Liver (tissue), 9 donors: ENCODE data around the gene GDPD2. TPM values are rescaled to one million over a fixed set of nuclear protein-coding genes. Genes with fewer than 3 reads are reported as not detected.

Experiments
- DNase-seq: peaks from one replicate; pipeline ENCODE4 v3.0.0-alpha.2; 2017; ENCODE audit warnings: low spot score
- H3K27ac ChIP-seq, 2 donors: one replicate each; pipeline ENCODE4 v1.7.0; 2013; ENCODE audit warnings: inconsistent platforms in 2 of 2, low read length in 2 of 2, control low read depth in 1 of 2, low read depth in 1 of 2, mild to moderate bottlenecking in 1 of 2
- H3K27me3 ChIP-seq, 4 donors: one replicate each; pipeline versions ENCODE4 v1.6.1 to v1.7.0; 2013; ENCODE audit warnings: low read length in 3 of 4, inconsistent platforms in 1 of 4, mild to moderate bottlenecking in 1 of 4, moderate library complexity in 1 of 4; ENCODE audit not compliant: control insufficient read depth in 4 of 4, insufficient read depth in 4 of 4
- H3K36me3 ChIP-seq, 4 donors: one replicate each; pipeline versions ENCODE4 v1.6.1 to v1.7.0; 2013; ENCODE audit warnings: low read length in 3 of 4, mild to moderate bottlenecking in 3 of 4, low read depth in 1 of 4, moderate library complexity in 1 of 4; ENCODE audit not compliant: control insufficient read depth in 4 of 4, insufficient read depth in 3 of 4
- H3K4me1 ChIP-seq, 4 donors: one replicate each; pipeline versions ENCODE4 v1.6.1 to v1.7.0; 2013; ENCODE audit warnings: low read length in 3 of 4, mild to moderate bottlenecking in 3 of 4, moderate library complexity in 1 of 4; ENCODE audit not compliant: control insufficient read depth in 4 of 4, insufficient read depth in 4 of 4
- H3K4me3 ChIP-seq, 3 donors: one replicate each; pipeline versions ENCODE4 v1.6.1 to v1.7.0; 2013; ENCODE audit warnings: low read length in 3 of 3, control low read depth in 1 of 3, low read depth in 1 of 3, mild to moderate bottlenecking in 1 of 3
- H3K9ac ChIP-seq, 2 donors: one replicate each; pipeline ENCODE4 v1.7.0; 2013; ENCODE audit warnings: low read length in 2 of 2, mild to moderate bottlenecking in 2 of 2, moderate library complexity in 2 of 2, control low read depth in 1 of 2, low read depth in 1 of 2
- H3K9me3 ChIP-seq, 4 donors: one replicate each; pipeline versions ENCODE4 v1.6.1 to v1.7.0; 2013; ENCODE audit warnings: low read length in 3 of 4; ENCODE audit not compliant: control insufficient read depth in 4 of 4
- EGR1 ChIP-seq, 2 donors: IDR thresholded peaks; 2 replicates each; pipeline ENCODE4 v1.6.1; 2016 to 2018; ENCODE audit warnings: antibody characterized with exemption in 2 of 2, low read depth in 2 of 2
- FOXA1 ChIP-seq: IDR thresholded peaks from 2 replicates; pipeline ENCODE4 v1.6.1; 2016; ENCODE audit warnings: antibody characterized with exemption
- FOXA2 ChIP-seq: IDR thresholded peaks from 2 replicates; pipeline ENCODE4 v1.6.1; 2016; ENCODE audit warnings: antibody characterized with exemption
- HNF4A ChIP-seq, 2 donors: conservative IDR thresholded peaks; 2 replicates each; pipeline ENCODE4 v1.6.1; 2016; ENCODE audit warnings: antibody characterized with exemption in 2 of 2, mild to moderate bottlenecking in 2 of 2
- HNF4G ChIP-seq: IDR thresholded peaks from 2 replicates; pipeline ENCODE4 v1.6.1; 2016; ENCODE audit warnings: antibody characterized with exemption
- JUND ChIP-seq, 2 donors: IDR thresholded peaks; 2 replicates each; pipeline ENCODE4 v1.6.1; 2016; ENCODE audit warnings: antibody characterized with exemption in 2 of 2
- NR2F2 ChIP-seq: IDR thresholded peaks from 2 replicates; pipeline ENCODE4 v1.6.1; 2016; ENCODE audit warnings: antibody characterized with exemption
- RAD21 ChIP-seq, 2 donors: IDR thresholded peaks; 2 replicates each; pipeline ENCODE4 v1.6.1; 2016; ENCODE audit warnings: antibody characterized with exemption in 2 of 2, mild to moderate bottlenecking in 2 of 2
- RXRA ChIP-seq, 2 donors: IDR thresholded peaks; 2 replicates each; pipeline ENCODE4 v1.6.1; 2017 to 2018; ENCODE audit warnings: antibody characterized with exemption in 2 of 2, mild to moderate bottlenecking in 1 of 2
- SP1 ChIP-seq: IDR thresholded peaks from 2 replicates; pipeline ENCODE4 v1.6.1; 2018; ENCODE audit warnings: antibody characterized with exemption, mild to moderate bottlenecking
- TAF1 ChIP-seq: conservative IDR thresholded peaks from 2 replicates; pipeline ENCODE4 v1.6.1; 2016; ENCODE audit warnings: antibody characterized with exemption, mild to moderate bottlenecking
- YY1 ChIP-seq: IDR thresholded peaks from 2 replicates; pipeline ENCODE4 v1.6.1; 2016; ENCODE audit warnings: antibody characterized with exemption, mild to moderate bottlenecking
- WGBS: extraction: QIAGEN DNeasy Blood & Tissue Kit; methylation state at CpG from one replicate; pipeline ENCODE4 v1.1.7; 2013; 5-methylcytosine and 5-hydroxymethylcytosine counted together
- polyA plus RNA-seq, 2 donors: library from polyadenylated mRNA; stranded (reverse) in 1 of 2; unstranded in 1 of 2; fragments of 200-250 nt in 1 of 2; fragments of >200 nt in 1 of 2; fragmentation: Nextera tagmentation in 1 of 2; extraction: Ambion mirVana in 1 of 2; gene quantifications; one replicate each; pipeline versions ENCODE4 v1.2.1 to v1.2.3, GENCODE V29; 2013 to 2015
- total RNA-seq, 2 donors: library from RNA; depleted of rRNA; stranded (reverse); fragments of >200 nt; gene quantifications; one replicate each; pipeline ENCODE4 v1.2.3, GENCODE V29; 2014
- TF ChIP-seq, protein P1 (sequence below): fragments of 150-350 bp; IDR thresholded peaks from 2 replicates; pipeline ENCODE4 v1.5.1; 2017; ENCODE audit warnings: improper control_type of control experiment, low read depth, low read length; ENCODE audit not compliant: missing input control
- TF ChIP-seq, protein P2 (sequence below): IDR thresholded peaks from 2 replicates; pipeline ENCODE4 v1.6.1; 2016; ENCODE audit warnings: antibody characterized with exemption
- TF ChIP-seq, protein P3 (sequence below): IDR thresholded peaks from 2 replicates; pipeline ENCODE4 v1.6.1; 2016; ENCODE audit warnings: antibody characterized with exemption
- TF ChIP-seq, protein P4 (sequence below): IDR thresholded peaks from 2 replicates; pipeline ENCODE4 v1.6.1; 2016; ENCODE audit warnings: antibody characterized with exemption
- TF ChIP-seq, protein P5 (sequence below): IDR thresholded peaks from 2 replicates; pipeline ENCODE4 v1.6.1; 2016; ENCODE audit warnings: antibody characterized with exemption, mild to moderate bottlenecking
- donor health status: healthy.
- donor health status: healthy.
- donor health status: healthy.
- donor health status: healthy.
- donor health status: healthy.

The GDPD2 gene
- total and polyA plus RNA-seq, 4 donors: not detected

DNA sequence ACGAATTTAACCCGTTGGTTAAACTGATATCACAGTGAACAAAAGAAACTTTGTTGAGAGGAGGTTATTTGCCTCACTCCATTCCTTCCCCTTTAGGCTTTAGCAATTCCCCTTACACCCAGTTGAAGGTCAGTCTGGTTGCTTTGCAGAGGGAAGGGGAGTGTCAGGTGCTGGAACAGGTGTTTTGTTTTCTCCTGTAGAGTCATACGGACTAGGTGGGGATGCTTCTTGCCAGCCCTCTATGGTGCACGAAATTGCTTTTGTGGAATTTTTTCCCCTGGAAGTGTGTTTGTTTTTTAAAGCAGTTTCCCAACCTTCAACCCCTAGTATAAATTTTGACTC is 54.6 kb downstream of the GDPD2 start (continued):
- TF ChIP-seq, protein P1, sequence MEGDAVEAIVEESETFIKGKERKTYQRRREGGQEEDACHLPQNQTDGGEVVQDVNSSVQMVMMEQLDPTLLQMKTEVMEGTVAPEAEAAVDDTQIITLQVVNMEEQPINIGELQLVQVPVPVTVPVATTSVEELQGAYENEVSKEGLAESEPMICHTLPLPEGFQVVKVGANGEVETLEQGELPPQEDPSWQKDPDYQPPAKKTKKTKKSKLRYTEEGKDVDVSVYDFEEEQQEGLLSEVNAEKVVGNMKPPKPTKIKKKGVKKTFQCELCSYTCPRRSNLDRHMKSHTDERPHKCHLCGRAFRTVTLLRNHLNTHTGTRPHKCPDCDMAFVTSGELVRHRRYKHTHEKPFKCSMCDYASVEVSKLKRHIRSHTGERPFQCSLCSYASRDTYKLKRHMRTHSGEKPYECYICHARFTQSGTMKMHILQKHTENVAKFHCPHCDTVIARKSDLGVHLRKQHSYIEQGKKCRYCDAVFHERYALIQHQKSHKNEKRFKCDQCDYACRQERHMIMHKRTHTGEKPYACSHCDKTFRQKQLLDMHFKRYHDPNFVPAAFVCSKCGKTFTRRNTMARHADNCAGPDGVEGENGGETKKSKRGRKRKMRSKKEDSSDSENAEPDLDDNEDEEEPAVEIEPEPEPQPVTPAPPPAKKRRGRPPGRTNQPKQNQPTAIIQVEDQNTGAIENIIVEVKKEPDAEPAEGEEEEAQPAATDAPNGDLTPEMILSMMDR: no peak
- TF ChIP-seq NR2F2: no peak
- TF ChIP-seq, protein P2, sequence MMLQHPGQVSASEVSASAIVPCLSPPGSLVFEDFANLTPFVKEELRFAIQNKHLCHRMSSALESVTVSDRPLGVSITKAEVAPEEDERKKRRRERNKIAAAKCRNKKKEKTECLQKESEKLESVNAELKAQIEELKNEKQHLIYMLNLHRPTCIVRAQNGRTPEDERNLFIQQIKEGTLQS: no peak
- TF ChIP-seq TAF1: no peak
- TF ChIP-seq HNF4G: no peak

DNA sequence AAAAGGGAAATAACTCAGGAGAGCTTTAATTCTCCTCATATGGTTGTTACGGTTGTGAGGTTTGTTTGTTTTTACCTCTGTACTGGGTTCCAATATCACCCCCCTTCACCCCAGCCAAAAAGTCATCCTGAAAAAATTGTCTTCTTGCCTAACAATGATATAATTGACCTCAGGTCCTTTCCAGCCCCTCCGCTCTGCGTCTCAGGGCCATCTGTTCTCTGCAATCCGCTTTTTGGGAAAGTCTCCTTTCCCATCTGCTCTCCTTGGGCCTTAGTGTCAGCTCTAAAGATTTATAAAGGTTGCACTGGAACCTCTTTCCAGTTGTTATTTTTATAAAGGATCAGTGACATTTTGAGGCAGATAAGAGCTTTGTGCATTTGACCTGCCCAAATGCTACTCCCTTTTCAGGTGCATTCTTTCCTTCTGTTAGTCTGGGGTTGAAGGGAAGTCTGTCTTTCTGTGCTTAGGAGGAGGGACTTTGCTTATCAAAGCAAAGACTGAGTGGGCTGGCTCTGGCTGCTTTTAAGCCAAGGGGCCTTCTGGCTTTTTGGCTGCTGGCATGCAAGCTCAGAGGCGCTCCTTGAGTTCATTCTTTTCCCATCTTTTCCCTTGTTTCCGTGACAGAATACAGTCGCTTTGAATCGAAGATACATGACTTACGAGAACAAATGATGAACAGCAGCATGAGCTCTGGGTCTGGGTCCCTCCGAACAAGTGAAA is 55.6 kb downstream of the GDPD2 start:
- Histone ChIP-seq H3K36me3 (no peaks in the 10 kb centered on the region), H3K4me1 (no peaks in the 10 kb centered on the region), H3K9ac (no peak overlapping the region), H3K27me3 (peaks cover 0 to 4% (median 0%) of the 10 kb centered on the region in 4 donors), H3K9me3 (no peaks in the 10 kb centered on the region), H3K4me3 (no peak overlapping the region), H3K27ac (peak overlapping the region in 1 of 2 donors; percentile 38)
- WGBS: 83% methylated on average over 10 of the region's 10 CpGs
- no peak for DNase-seq
- TF ChIP-seq RAD21 (IDR thresholded peaks at IDR 0.05): no peak
- no peak for TF ChIP-seq SP1
- no peak for TF ChIP-seq EGR1 (IDR thresholded peaks at IDR 0.05; ENCODE audit: low read depth in 2 of 2)
- TF ChIP-seq, protein P2: no peak
- no peak for TF ChIP-seq TAF1

DNA sequence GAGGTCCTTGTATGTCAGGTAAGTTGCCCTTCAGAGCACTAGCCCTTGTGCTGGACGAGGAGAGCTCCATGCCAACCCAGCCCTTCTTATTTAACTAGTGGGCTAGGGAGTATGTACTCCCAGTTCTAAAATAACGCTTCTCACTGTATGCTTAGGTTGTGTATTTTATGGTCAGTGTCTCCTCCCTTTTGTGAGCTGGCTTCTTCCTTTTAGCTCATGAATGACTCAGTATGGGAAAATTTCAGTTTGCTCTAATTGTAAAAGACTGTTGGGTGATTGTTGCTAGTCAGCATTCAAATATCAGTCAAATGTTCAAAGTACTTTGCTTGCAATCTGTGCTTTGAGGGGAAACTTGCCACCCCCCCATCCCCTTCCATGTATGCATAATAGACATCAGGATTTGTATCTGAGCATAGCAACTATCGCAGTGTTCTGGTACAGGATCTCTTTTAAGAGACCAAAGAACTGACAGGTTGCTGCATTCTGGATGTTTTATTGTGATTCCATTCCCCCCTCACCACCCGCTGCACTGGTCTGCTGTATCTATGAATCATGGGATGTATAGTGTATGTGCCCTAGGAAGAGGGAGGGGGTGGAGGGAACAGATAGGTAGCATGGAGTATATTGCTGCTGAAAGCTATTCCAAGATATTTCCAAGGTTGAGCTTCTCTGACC is 56.3 kb downstream of the GDPD2 start:
- peaks cover 0 to 4% (median 0%) of the 10 kb centered on the region in 4 donors for H3K27me3 ChIP-seq
- no peak overlapping the region for H3K9ac ChIP-seq
- no peaks in the 10 kb centered on the region for H3K9me3 ChIP-seq
- no peaks in the 10 kb centered on the region for H3K36me3 ChIP-seq
- DNase-seq: no peak
- 76% methylated on average over 4 of the region's 4 CpGs for WGBS
- H3K4me1 ChIP-seq: no peaks in the 10 kb centered on the region
- peak overlapping the region in 1 of 2 donors; percentile 3 for H3K27ac ChIP-seq
- no peak overlapping the region for H3K4me3 ChIP-seq
- no peak for TF ChIP-seq YY1
- TF ChIP-seq, protein P3, sequence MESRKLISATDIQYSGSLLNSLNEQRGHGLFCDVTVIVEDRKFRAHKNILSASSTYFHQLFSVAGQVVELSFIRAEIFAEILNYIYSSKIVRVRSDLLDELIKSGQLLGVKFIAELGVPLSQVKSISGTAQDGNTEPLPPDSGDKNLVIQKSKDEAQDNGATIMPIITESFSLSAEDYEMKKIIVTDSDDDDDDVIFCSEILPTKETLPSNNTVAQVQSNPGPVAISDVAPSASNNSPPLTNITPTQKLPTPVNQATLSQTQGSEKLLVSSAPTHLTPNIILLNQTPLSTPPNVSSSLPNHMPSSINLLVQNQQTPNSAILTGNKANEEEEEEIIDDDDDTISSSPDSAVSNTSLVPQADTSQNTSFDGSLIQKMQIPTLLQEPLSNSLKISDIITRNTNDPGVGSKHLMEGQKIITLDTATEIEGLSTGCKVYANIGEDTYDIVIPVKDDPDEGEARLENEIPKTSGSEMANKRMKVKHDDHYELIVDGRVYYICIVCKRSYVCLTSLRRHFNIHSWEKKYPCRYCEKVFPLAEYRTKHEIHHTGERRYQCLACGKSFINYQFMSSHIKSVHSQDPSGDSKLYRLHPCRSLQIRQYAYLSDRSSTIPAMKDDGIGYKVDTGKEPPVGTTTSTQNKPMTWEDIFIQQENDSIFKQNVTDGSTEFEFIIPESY: no peak
- TF ChIP-seq HNF4G: no peak
- TF ChIP-seq, protein P4, sequence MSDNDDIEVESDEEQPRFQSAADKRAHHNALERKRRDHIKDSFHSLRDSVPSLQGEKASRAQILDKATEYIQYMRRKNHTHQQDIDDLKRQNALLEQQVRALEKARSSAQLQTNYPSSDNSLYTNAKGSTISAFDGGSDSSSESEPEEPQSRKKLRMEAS: no peak
- TF ChIP-seq SP1: no peak
- TF ChIP-seq FOXA2: no peak
- no peak for TF ChIP-seq JUND (IDR thresholded peaks at IDR 0.05)
- TF ChIP-seq HNF4A (conservative IDR thresholded peaks at IDR 0.05): no peak
- TF ChIP-seq RXRA (IDR thresholded peaks at IDR 0.05): no peak
- no peak for TF ChIP-seq NR2F2
- no peak for TF ChIP-seq FOXA1
- TF ChIP-seq, protein P2: no peak
- TF ChIP-seq, protein P5, sequence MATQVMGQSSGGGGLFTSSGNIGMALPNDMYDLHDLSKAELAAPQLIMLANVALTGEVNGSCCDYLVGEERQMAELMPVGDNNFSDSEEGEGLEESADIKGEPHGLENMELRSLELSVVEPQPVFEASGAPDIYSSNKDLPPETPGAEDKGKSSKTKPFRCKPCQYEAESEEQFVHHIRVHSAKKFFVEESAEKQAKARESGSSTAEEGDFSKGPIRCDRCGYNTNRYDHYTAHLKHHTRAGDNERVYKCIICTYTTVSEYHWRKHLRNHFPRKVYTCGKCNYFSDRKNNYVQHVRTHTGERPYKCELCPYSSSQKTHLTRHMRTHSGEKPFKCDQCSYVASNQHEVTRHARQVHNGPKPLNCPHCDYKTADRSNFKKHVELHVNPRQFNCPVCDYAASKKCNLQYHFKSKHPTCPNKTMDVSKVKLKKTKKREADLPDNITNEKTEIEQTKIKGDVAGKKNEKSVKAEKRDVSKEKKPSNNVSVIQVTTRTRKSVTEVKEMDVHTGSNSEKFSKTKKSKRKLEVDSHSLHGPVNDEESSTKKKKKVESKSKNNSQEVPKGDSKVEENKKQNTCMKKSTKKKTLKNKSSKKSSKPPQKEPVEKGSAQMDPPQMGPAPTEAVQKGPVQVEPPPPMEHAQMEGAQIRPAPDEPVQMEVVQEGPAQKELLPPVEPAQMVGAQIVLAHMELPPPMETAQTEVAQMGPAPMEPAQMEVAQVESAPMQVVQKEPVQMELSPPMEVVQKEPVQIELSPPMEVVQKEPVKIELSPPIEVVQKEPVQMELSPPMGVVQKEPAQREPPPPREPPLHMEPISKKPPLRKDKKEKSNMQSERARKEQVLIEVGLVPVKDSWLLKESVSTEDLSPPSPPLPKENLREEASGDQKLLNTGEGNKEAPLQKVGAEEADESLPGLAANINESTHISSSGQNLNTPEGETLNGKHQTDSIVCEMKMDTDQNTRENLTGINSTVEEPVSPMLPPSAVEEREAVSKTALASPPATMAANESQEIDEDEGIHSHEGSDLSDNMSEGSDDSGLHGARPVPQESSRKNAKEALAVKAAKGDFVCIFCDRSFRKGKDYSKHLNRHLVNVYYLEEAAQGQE: no peak
- TF ChIP-seq, protein P1: no peak
